HCT116 (cell line): ENCODE data around the gene TMEM184A. TPM values are rescaled to one million over a fixed set of nuclear protein-coding genes. Genes with fewer than 3 reads are reported as not detected.

ENCODE experiments used
- ATAC-seq: fragments of 200-7000 bp; cut with Tn5 transposase; 2 replicates; pipeline ENCODE4 v1.9.1; 2020; ENCODE audit warnings: mild to moderate bottlenecking, moderate library complexity
- BruUV-seq: library from RNA; stranded (reverse); fragments of 400-500 nt; replicated peaks from 2 replicates; lab custom pipeline; 2021; lab: Mats Ljungman, UMichigan
- CTCF ChIA-PET: fragments of 300-600 bp; sonication (Branson Sonifier 250); formaldehyde crosslinking; loops from one replicate; lab custom pipeline; 2021; ENCODE audit warnings: antibody characterized with exemption; lab: Charles Lee
- POLR2A ChIA-PET: fragments of 300-600, 350-600 bp; sonication (Branson Sonifier 250); formaldehyde crosslinking; loops from one replicate; lab custom pipeline; 2021; ENCODE audit warnings: antibody characterized with exemption; lab: Charles Lee
- RAD21 ChIA-PET, 2 experiments: fragments of 300-600 bp; sonication (Branson Sonifier 250); formaldehyde crosslinking; loops; one replicate each; lab custom pipeline; 2023; ENCODE audit warnings: low total read pairs in 2 of 2; ENCODE audit not compliant: uncharacterized antibody in 2 of 2, unreplicated experiment in 2 of 2, low non-redundant PET in 1 of 2; lab: Charles Lee
- DNase-seq: peaks from one replicate; pipeline ENCODE4 v3.0.0-alpha.2; 2010; ENCODE audit warnings: low read depth, low spot score
- H2AFZ ChIP-seq: fragments of 200-600 bp; shearing (Covaris generic), sonication (generic); 2 replicates; pipeline ENCODE4 v1.6.1; 2017; ENCODE audit warnings: low read depth, mixed run types, mixed read lengths, antibody characterized with exemption, low read length; ENCODE audit not compliant: poor library complexity, severe bottlenecking
- H3K27ac ChIP-seq: 2 replicates; pipeline ENCODE4 v1.5.1; 2012; ENCODE audit warnings: low read depth, low read length
- H3K27me3 ChIP-seq: fragments of 200-600 bp; sonication (generic); 2 replicates; pipeline ENCODE4 v1.6.1; 2016; ENCODE audit warnings: mixed run types, low read length, mixed read lengths; ENCODE audit not compliant: insufficient read depth
- H3K36me3 ChIP-seq, 2 experiments: fragments of 200-500 bp in 1 of 2; fragments of 200-600 bp in 1 of 2; sonication (Bioruptor generic) in 1 of 2; sonication (generic) in 1 of 2; 2 replicates each; pipeline versions ENCODE4 v1.5.1 to v1.6.1; 2014 to 2016; ENCODE audit warnings: low read length in 2 of 2, inconsistent platforms in 1 of 2, mixed read lengths in 1 of 2, mixed run types in 1 of 2; ENCODE audit not compliant: insufficient read depth in 2 of 2, control insufficient read depth in 1 of 2
- H3K4me1 ChIP-seq, 2 experiments: fragments of 200-600 bp in 1 of 2; sonication (generic) in 1 of 2; 2 replicates each; pipeline versions ENCODE4 v1.5.1 to v1.6.1; 2012 to 2017; ENCODE audit warnings: low read length in 2 of 2, inconsistent platforms in 1 of 2, mild to moderate bottlenecking in 1 of 2, mixed read lengths in 1 of 2, mixed run types in 1 of 2, moderate library complexity in 1 of 2; ENCODE audit not compliant: insufficient read depth in 2 of 2, control insufficient read depth in 1 of 2
- H3K4me2 ChIP-seq: fragments of 200-600 bp; sonication (generic); 2 replicates; pipeline ENCODE4 v1.6.1; 2017; ENCODE audit warnings: mixed run types, low read length, mixed read lengths
- H3K4me3 ChIP-seq, 2 experiments: fragments of 200-600 bp in 1 of 2; sonication (generic) in 1 of 2; replicated peaks in 1 of 2; 2 replicates each; pipeline ENCODE4 v1.5.1; 2011 to 2016; ENCODE audit warnings: low read length in 2 of 2, control low read depth in 1 of 2, low read depth in 1 of 2, mild to moderate bottlenecking in 1 of 2, mixed read lengths in 1 of 2, mixed run types in 1 of 2
- H3K79me2 ChIP-seq: fragments of 200-600 bp; sonication (generic); 2 replicates; pipeline ENCODE4 v1.6.1; 2017; ENCODE audit warnings: mild to moderate bottlenecking, mixed run types, low read length, moderate library complexity, mixed read lengths; ENCODE audit not compliant: insufficient read depth
- H3K9ac ChIP-seq: fragments of 200-600 bp; sonication (generic); 2 replicates; pipeline ENCODE4 v1.6.1; 2016; ENCODE audit warnings: low read length, mixed read lengths
- H3K9me2 ChIP-seq: fragments of 200-600 bp; sonication (generic), shearing (Covaris generic); 2 replicates; pipeline ENCODE4 v1.6.1; 2017; ENCODE audit warnings: mixed run types, mild to moderate bottlenecking, moderate library complexity; ENCODE audit not compliant: insufficient read depth
- H3K9me3 ChIP-seq, 2 experiments: fragments of 200-500 bp in 1 of 2; fragments of 200-600 bp in 1 of 2; sonication (Bioruptor generic) in 1 of 2; sonication (generic) in 1 of 2; 2 replicates each; pipeline ENCODE4 v1.6.1; 2014 to 2017; ENCODE audit warnings: low read length in 2 of 2, mixed read lengths in 2 of 2, inconsistent platforms in 1 of 2, low read depth in 1 of 2, mild to moderate bottlenecking in 1 of 2, mixed run types in 1 of 2, moderate library complexity in 1 of 2; ENCODE audit not compliant: control insufficient read depth in 1 of 2, insufficient read depth in 1 of 2
- H4K20me1 ChIP-seq: fragments of 200-600 bp; sonication (generic), shearing (Covaris generic); 2 replicates; pipeline ENCODE4 v1.6.1; 2017; ENCODE audit warnings: mixed run types, mild to moderate bottlenecking, moderate library complexity; ENCODE audit not compliant: insufficient read depth
- ATF3 ChIP-seq: IDR thresholded peaks from 2 replicates; pipeline ENCODE4 v1.6.1; 2012
- CBX3 ChIP-seq: IDR thresholded peaks from 2 replicates; pipeline ENCODE4 v1.6.1; 2012; ENCODE audit warnings: low read depth
- ELF1 ChIP-seq: IDR thresholded peaks from 2 replicates; pipeline ENCODE4 v1.6.1; 2012; ENCODE audit warnings: low read depth, borderline replicate concordance
- EZH2phosphoT487 ChIP-seq: fragments of 200-600 bp; IDR thresholded peaks from 2 replicates; pipeline ENCODE4 v1.6.1; 2018; ENCODE audit warnings: antibody characterized with exemption, borderline replicate concordance
- FOSL1 ChIP-seq: IDR thresholded peaks from 2 replicates; pipeline ENCODE4 v1.6.1; 2012; ENCODE audit warnings: low read depth
- POLR2A ChIP-seq: IDR thresholded peaks from 2 replicates; pipeline ENCODE4 v1.7.0; 2011; ENCODE audit warnings: borderline replicate concordance; ENCODE audit not compliant: insufficient read depth, insufficient read length; ENCODE audit errors: extremely low read depth
- RAD21 ChIP-seq: IDR thresholded peaks from 2 replicates; pipeline ENCODE4 v1.6.1; 2012; ENCODE audit warnings: low read depth, mild to moderate bottlenecking
- SIN3A ChIP-seq: IDR thresholded peaks from 2 replicates; pipeline ENCODE4 v1.6.1; 2012; ENCODE audit warnings: low read depth
- YY1 ChIP-seq: IDR thresholded peaks from 2 replicates; pipeline ENCODE4 v1.6.1; 2011; ENCODE audit warnings: low read length, low read depth, moderate library complexity, mild to moderate bottlenecking; ENCODE audit not compliant: insufficient replicate concordance; ENCODE audit errors: extremely low read depth
- ZNF274 ChIP-seq: fragments of 200-500 bp; sonication (Bioruptor generic); IDR thresholded peaks from 2 replicates; pipeline ENCODE4 v1.6.1; 2014; ENCODE audit warnings: mild to moderate bottlenecking, low read depth, low read length, inconsistent platforms
- intact Hi-C: fragments of 100-400 bp; cut with micrococcal nuclease; formaldehyde crosslinking; loops from 2 replicates; pipeline ENCODE4 v1.10.0; 2022
- total RNA-seq: library from RNA; stranded (reverse); gene quantifications from one replicate; pipeline ENCODE4 v1.2.1, GENCODE V29; 2021; ENCODE audit not compliant: unreplicated experiment
- TF ChIP-seq, protein P1 (sequence below): IDR thresholded peaks from 2 replicates; pipeline ENCODE4 v1.6.1; 2012
- TF ChIP-seq, protein P2 (sequence below), 3 experiments: fragments of 200-600 bp in 1 of 3; sonication (generic) in 1 of 3; IDR thresholded peaks in 2 of 3; conservative IDR thresholded peaks in 1 of 3; 2 replicates each; pipeline ENCODE4 v1.5.1; 2012 to 2017; ENCODE audit warnings: low read depth in 2 of 3, low read length in 2 of 3, antibody characterized with exemption in 1 of 3, borderline replicate concordance in 1 of 3, control low read depth in 1 of 3, mild to moderate bottlenecking in 1 of 3, mixed read lengths in 1 of 3, mixed run types in 1 of 3, moderate library complexity in 1 of 3; ENCODE audit not compliant: insufficient read depth in 1 of 3
- TF ChIP-seq, protein P3 (sequence below): IDR thresholded peaks from 2 replicates; pipeline ENCODE4 v1.6.1; 2011; ENCODE audit warnings: mild to moderate bottlenecking, low read length, moderate library complexity; ENCODE audit not compliant: insufficient replicate concordance; ENCODE audit errors: extremely low read depth

TMEM184A gene
- total RNA-seq, 1 experiment from 2014 or later: 34.8 TPM

DNA sequence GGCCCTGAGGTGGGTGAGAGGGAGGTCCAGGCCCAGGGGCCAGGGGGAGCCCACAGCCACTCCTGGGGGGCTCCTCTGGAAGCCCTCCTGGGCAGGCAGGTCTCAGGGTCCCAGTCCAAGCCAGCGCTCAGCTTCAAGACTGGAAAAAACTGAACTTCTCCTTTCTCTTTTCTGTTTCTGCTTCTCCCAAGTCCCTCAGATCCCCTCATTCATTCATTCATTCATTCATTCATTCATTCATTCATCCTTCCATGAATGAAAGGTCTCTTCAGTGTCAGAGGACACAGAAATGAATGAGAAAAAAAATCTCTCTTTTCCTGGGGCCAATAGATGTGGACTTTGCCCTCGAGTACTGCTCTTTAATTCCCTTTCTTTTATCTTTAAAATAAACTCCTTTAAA, 48.4 kb upstream of the TMEM184A start:
- H3K4me1 ChIP-seq: no peaks in the 10 kb centered on the region
- H3K36me3 ChIP-seq: no peaks in the 10 kb centered on the region
- no peak for ATAC-seq
- H2AFZ ChIP-seq: no peak overlapping the region
- no TSS peak for BruUV-seq
- TF ChIP-seq, protein P1, sequence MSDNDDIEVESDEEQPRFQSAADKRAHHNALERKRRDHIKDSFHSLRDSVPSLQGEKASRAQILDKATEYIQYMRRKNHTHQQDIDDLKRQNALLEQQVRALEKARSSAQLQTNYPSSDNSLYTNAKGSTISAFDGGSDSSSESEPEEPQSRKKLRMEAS: no peak
- TF ChIP-seq ZNF274: no peak
- TF ChIP-seq EZH2phosphoT487: no peak
- no peak for TF ChIP-seq CBX3
- no peak for TF ChIP-seq RAD21
- no peak for TF ChIP-seq SIN3A
- TF ChIP-seq FOSL1: no peak
- TF ChIP-seq, protein P2, sequence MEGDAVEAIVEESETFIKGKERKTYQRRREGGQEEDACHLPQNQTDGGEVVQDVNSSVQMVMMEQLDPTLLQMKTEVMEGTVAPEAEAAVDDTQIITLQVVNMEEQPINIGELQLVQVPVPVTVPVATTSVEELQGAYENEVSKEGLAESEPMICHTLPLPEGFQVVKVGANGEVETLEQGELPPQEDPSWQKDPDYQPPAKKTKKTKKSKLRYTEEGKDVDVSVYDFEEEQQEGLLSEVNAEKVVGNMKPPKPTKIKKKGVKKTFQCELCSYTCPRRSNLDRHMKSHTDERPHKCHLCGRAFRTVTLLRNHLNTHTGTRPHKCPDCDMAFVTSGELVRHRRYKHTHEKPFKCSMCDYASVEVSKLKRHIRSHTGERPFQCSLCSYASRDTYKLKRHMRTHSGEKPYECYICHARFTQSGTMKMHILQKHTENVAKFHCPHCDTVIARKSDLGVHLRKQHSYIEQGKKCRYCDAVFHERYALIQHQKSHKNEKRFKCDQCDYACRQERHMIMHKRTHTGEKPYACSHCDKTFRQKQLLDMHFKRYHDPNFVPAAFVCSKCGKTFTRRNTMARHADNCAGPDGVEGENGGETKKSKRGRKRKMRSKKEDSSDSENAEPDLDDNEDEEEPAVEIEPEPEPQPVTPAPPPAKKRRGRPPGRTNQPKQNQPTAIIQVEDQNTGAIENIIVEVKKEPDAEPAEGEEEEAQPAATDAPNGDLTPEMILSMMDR (IDR thresholded peaks at IDR 0.05 in 2 of 3, conservative IDR thresholded peaks at IDR 0.05 in 1 of 3; ENCODE audit: borderline replicate concordance in 1 of 3, insufficient read depth in 1 of 3, low read depth in 2 of 3, low read length in 2 of 3): no peak
- no peak for TF ChIP-seq POLR2A
- TF ChIP-seq YY1: no peak
- TF ChIP-seq ELF1: no peak
- TF ChIP-seq, protein P3, sequence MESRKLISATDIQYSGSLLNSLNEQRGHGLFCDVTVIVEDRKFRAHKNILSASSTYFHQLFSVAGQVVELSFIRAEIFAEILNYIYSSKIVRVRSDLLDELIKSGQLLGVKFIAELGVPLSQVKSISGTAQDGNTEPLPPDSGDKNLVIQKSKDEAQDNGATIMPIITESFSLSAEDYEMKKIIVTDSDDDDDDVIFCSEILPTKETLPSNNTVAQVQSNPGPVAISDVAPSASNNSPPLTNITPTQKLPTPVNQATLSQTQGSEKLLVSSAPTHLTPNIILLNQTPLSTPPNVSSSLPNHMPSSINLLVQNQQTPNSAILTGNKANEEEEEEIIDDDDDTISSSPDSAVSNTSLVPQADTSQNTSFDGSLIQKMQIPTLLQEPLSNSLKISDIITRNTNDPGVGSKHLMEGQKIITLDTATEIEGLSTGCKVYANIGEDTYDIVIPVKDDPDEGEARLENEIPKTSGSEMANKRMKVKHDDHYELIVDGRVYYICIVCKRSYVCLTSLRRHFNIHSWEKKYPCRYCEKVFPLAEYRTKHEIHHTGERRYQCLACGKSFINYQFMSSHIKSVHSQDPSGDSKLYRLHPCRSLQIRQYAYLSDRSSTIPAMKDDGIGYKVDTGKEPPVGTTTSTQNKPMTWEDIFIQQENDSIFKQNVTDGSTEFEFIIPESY: no peak
- TF ChIP-seq ATF3: no peak
- no peaks in the 10 kb centered on the region for H3K9me3 ChIP-seq
- POLR2A ChIA-PET: no interaction called here
- RAD21 ChIA-PET: no interaction called here
- no peaks in the 10 kb centered on the region for H3K9me2 ChIP-seq
- H3K9ac ChIP-seq: no peak overlapping the region
- intact Hi-C loops: no loop called here
- DNase-seq: no peak
- no peak overlapping the region for H3K4me2 ChIP-seq
- no peaks in the 10 kb centered on the region for H3K79me2 ChIP-seq
- H3K4me3 ChIP-seq: no peak overlapping the region
- H4K20me1 ChIP-seq: no peaks in the 10 kb centered on the region
- H3K27ac ChIP-seq: no peak overlapping the region
- H3K27me3 ChIP-seq: no peaks in the 10 kb centered on the region
- CTCF ChIA-PET: no interaction called here
